ENCODE results near the gene PDIA3.
"Not testable (repeated sequence)": the region's sequence is repeated elsewhere in the genome, so short reads cannot be mapped to it uniquely, and the experiment has no call there.

Gene PDIA3

GRCh38 chr15:43799209-43799944 lies 53.1 kb downstream of the PDIA3 start:
- H3K36me3 ChIP-seq (ENCODE audit: control insufficient read depth in 1 of 2, insufficient read depth in 2 of 2, low read length in 2 of 2): peaks cover 42 to 57% of the 10 kb centered on the region in 2 donors
- peak overlapping the region; percentile 96 to 98 for H3K4me3 ChIP-seq (ENCODE audit: low read depth in 1 of 2, low read length in 2 of 2)
- H3K9me3 ChIP-seq (ENCODE audit: control insufficient read depth in 1 of 2, low read length in 2 of 2): no peaks in the 10 kb centered on the region
- no peaks in the 10 kb centered on the region for H3K27me3 ChIP-seq (ENCODE audit: low read depth, low read length)
- peaks cover 22 to 37% of the 10 kb centered on the region in 2 donors for H3K4me1 ChIP-seq (ENCODE audit: control insufficient read depth in 1 of 2, insufficient read depth in 2 of 2, low read length in 2 of 2)
- H3K27ac ChIP-seq (ENCODE audit: low read length): peak overlapping the region; percentile 98

- no peaks in the 10 kb centered on the region for H3K9me3 ChIP-seq (ENCODE audit: control insufficient read depth in 1 of 2, low read length in 2 of 2)
These were observed 53.7 kb downstream of the PDIA3 start, which contains the start of gene SERINC4 for GRCh38 chr15:43799945-43800285. Gene SERINC4, minus strand, starts transcription at chr15:43800220. Its CDS starts 234 bp downstream, at chr15:43799986.

GRCh38 chr15:43800286-43801141 lies 54.3 kb downstream of the PDIA3 start, which contains the start of gene HYPK:
Gene HYPK, plus strand, starts transcription at chr15:43800599. Its CDS starts 24 bp downstream, at chr15:43800623.
- Histone ChIP-seq H3K36me3 (ENCODE audit: control insufficient read depth in 1 of 2, insufficient read depth in 2 of 2, low read length in 2 of 2) (peaks cover 42 to 57% of the 10 kb centered on the region in 2 donors), H3K4me3 (ENCODE audit: low read depth in 1 of 2, low read length in 2 of 2) (peak within 1 kb of the TSS; percentile 96 to 98), H3K4me1 (ENCODE audit: control insufficient read depth in 1 of 2, insufficient read depth in 2 of 2, low read length in 2 of 2) (peaks cover 22 to 26% of the 10 kb centered on the region in 2 donors), H3K27ac (ENCODE audit: low read length) (peak within 1 kb of the TSS; percentile 98), H3K9me3 (ENCODE audit: control insufficient read depth in 1 of 2, low read length in 2 of 2) (no peaks in the 10 kb centered on the region), H3K27me3 (ENCODE audit: low read depth, low read length) (no peaks in the 10 kb centered on the region)

More at GRCh38 chr15:43799945-43800285, 53.7 kb downstream of the PDIA3 start, which contains the start of gene SERINC4:
- Histone ChIP-seq H3K27me3 (ENCODE audit: low read depth, low read length) (no peaks in the 10 kb centered on the region), H3K4me3 (ENCODE audit: low read depth in 1 of 2, low read length in 2 of 2) (peak within 1 kb of the TSS; percentile 96 to 98), H3K27ac (ENCODE audit: low read length) (peak within 1 kb of the TSS; percentile 98), H3K36me3 (ENCODE audit: control insufficient read depth in 1 of 2, insufficient read depth in 2 of 2, low read length in 2 of 2) (peaks cover 42 to 57% of the 10 kb centered on the region in 2 donors), H3K4me1 (ENCODE audit: control insufficient read depth in 1 of 2, insufficient read depth in 2 of 2, low read length in 2 of 2) (peaks cover 22 to 32% of the 10 kb centered on the region in 2 donors)

GRCh38 chr15:43802676-43803075 lies 56.4 kb downstream of the PDIA3 start:
- H3K4me1 ChIP-seq (ENCODE audit: control insufficient read depth in 1 of 2, insufficient read depth in 2 of 2, low read length in 2 of 2): peaks cover 15 to 20% of the 10 kb centered on the region in 2 donors
- not testable (repeated sequence) for H3K27me3 ChIP-seq (ENCODE audit: low read depth, low read length); H3K27ac ChIP-seq (ENCODE audit: low read length); H3K4me3 ChIP-seq (ENCODE audit: low read depth in 1 of 2, low read length in 2 of 2); H3K9me3 ChIP-seq (ENCODE audit: control insufficient read depth in 1 of 2, low read length in 2 of 2)
- peaks cover 36 to 58% of the 10 kb centered on the region in 2 donors for H3K36me3 ChIP-seq (ENCODE audit: control insufficient read depth in 1 of 2, insufficient read depth in 2 of 2, low read length in 2 of 2)

- Histone ChIP-seq H3K4me3 (ENCODE audit: low read depth in 1 of 2, low read length in 2 of 2) (no peak overlapping the region), H3K27me3 (ENCODE audit: low read depth, low read length) (no peaks in the 10 kb centered on the region), H3K36me3 (ENCODE audit: control insufficient read depth in 1 of 2, insufficient read depth in 2 of 2, low read length in 2 of 2) (peaks cover 61 to 93% of the 10 kb centered on the region in 2 donors), H3K4me1 (ENCODE audit: control insufficient read depth in 1 of 2, insufficient read depth in 2 of 2, low read length in 2 of 2) (no peaks in the 10 kb centered on the region), H3K27ac (ENCODE audit: low read length) (no peak overlapping the region), H3K9me3 (ENCODE audit: control insufficient read depth in 1 of 2, low read length in 2 of 2) (no peaks in the 10 kb centered on the region)
These were observed 62.3 kb downstream of the PDIA3 start for GRCh38 chr15:43808435-43808950.

- H3K36me3 ChIP-seq (ENCODE audit: control insufficient read depth in 1 of 2, insufficient read depth in 2 of 2, low read length in 2 of 2): peaks cover 66 to 94% of the 10 kb centered on the region in 2 donors
- H3K27me3 ChIP-seq (ENCODE audit: low read depth, low read length): no peaks in the 10 kb centered on the region
- no peak overlapping the region for H3K27ac ChIP-seq (ENCODE audit: low read length)
- H3K4me1 ChIP-seq (ENCODE audit: control insufficient read depth in 1 of 2, insufficient read depth in 2 of 2, low read length in 2 of 2): no peaks in the 10 kb centered on the region
- H3K9me3 ChIP-seq (ENCODE audit: control insufficient read depth in 1 of 2, low read length in 2 of 2): no peaks in the 10 kb centered on the region
- no peak overlapping the region for H3K4me3 ChIP-seq (ENCODE audit: low read depth in 1 of 2, low read length in 2 of 2)
These were observed 62.9 kb downstream of the PDIA3 start for GRCh38 chr15:43808960-43809678.

GRCh38 chr15:43815064-43815463 lies 68.8 kb downstream of the PDIA3 start:
- not testable (repeated sequence) for H3K27ac ChIP-seq (ENCODE audit: low read length); H3K4me1 ChIP-seq (ENCODE audit: control insufficient read depth in 1 of 2, insufficient read depth in 2 of 2, low read length in 2 of 2); H3K4me3 ChIP-seq (ENCODE audit: low read depth in 1 of 2, low read length in 2 of 2); H3K27me3 ChIP-seq (ENCODE audit: low read depth, low read length); H3K9me3 ChIP-seq (ENCODE audit: control insufficient read depth in 1 of 2, low read length in 2 of 2)
- H3K36me3 ChIP-seq (ENCODE audit: control insufficient read depth in 1 of 2, insufficient read depth in 2 of 2, low read length in 2 of 2): peaks cover 41 to 58% of the 10 kb centered on the region in 2 donors

- H3K27me3 ChIP-seq (ENCODE audit: low read depth, low read length): no peaks in the 10 kb centered on the region
- peaks cover 5 to 26% of the 10 kb centered on the region in 2 donors for H3K4me1 ChIP-seq (ENCODE audit: control insufficient read depth in 1 of 2, insufficient read depth in 2 of 2, low read length in 2 of 2)
- peak overlapping the region; percentile 14 to 23 for H3K4me3 ChIP-seq (ENCODE audit: low read depth in 1 of 2, low read length in 2 of 2)
- H3K9me3 ChIP-seq (ENCODE audit: control insufficient read depth in 1 of 2, low read length in 2 of 2): no peaks in the 10 kb centered on the region
- no peak overlapping the region for H3K27ac ChIP-seq (ENCODE audit: low read length)
- H3K36me3 ChIP-seq (ENCODE audit: control insufficient read depth in 1 of 2, insufficient read depth in 2 of 2, low read length in 2 of 2): peaks cover 10% of the 10 kb centered on the region in 2 donors
These were observed 75.3 kb downstream of the PDIA3 start for GRCh38 chr15:43821505-43821904.
